ENCODE data around the gene MTG2.

MTG2 gene

DNA sequence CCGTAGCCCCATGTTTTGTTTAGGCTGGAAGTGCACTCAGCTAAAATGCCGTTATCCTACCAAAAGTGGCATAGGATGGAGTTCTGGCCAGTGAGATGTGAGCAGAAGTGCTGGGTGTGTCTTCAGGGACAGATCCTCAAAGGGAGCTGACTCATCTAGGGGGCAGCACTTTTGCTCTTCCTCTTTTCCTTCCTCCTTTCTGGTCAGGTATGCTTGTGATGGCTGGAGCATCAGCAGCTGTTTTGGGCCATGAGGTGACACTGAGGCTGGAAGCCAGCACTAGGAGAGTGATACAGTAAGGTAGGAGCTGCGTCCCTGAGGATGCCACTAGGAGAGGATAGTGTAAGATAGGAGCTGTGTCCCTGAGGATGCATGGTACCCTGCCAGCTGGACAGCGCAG is 50.9 kb downstream of the MTG2 start:
- DNase-seq (ENCODE audit: low spot score), result no peak

DNA sequence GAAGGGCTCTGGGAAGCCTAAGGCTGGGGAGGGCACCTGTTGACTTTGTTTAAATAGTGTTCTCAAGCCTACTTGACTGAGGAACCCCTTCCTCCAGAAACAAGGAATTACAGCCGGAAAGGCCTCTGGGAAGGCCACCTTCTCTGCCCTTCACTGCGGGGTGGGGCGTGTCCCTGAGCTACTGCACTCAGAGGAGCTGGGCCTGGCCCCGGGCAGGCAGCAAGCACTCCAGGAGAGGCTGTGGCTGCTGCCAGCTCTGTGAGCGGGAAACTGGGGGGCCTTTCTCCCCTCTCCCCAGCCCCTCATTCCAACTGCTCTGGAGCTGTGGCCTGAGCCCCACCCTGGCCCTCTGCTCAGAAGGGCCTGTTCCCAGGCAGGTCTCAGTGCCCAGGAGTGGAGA is 51.5 kb downstream of the MTG2 start:
- DNase-seq (ENCODE audit: low spot score), result no peak

DNA sequence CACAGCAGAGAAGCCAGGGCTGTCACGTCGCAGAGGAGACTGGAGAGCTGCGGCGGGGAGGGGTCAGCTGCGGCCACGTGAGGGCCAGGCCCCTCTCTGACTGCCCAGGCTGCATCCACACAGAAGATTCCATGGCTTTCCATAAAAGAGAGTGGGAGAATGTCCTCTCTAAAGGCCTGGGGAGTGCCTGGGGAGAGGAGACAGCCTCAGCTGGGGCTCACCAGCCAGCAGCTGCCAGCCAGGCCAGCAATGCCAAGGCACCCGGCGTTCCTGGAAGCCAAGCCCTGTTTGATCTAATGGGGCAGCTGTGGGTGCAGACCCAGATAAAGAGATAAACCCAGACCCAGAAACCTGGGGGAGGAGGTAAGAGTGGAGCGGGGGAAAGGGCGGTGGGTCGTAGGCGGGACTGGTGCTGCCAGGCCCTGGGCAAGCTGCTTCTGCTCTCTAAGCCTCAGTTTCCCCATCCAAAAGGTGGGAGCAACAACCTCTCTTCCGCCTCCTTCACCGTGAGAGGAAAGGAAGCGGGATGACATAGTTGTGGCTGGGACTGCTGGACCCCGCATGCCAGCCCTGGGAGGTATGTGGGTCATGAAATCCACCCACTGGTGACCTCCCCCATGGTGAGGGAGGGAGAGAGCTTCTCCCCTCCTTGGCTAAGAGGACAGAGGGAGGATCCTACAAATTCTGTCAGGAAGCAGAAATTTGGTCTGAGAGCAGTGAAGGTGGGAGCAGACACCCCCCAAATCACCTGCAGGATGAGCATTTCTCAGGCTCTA is 52.4 kb downstream of the MTG2 start:
- no peak for DNase-seq (ENCODE audit: low spot score)

DNA sequence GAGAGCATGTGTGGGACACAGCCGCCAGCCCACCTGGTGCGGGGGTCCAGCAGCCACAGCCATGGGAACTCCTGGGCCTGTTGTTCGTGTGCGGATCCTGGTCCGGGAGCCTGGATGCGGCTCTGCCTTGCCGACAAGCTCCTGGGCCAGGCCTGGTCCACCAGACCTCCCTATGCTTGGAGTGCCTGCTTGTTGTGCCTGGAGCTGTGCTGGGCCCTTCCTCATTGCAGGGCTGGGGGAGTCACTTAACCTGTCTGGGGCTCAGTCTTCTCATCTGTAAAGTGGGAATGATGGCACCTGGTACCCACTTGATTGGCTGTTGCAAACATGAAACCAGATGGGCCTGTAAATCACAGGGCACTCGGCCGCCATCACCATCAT is 52.9 kb downstream of the MTG2 start:
- no peak for DNase-seq (ENCODE audit: low spot score)

DNA sequence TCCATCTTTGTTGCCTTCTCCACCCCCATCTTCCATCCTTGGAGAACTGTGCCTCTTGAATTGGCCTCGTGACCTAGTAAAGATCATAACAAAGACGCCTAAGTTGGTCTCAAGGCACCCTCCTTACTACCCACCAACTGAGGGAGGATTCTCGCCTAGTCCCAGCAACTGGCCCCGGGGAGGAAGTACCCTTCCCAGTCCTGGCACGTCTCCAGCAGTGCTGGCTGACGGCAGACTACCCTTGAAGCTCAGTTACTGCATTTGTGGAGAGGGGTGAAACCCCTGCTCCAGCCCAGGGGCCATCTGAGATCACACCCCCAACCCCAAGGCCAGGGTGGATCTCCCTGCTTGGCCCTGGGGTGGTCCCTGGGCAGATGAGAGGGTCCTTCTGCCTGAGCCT is 53.4 kb downstream of the MTG2 start:
- no peak for DNase-seq (ENCODE audit: low spot score)

DNA sequence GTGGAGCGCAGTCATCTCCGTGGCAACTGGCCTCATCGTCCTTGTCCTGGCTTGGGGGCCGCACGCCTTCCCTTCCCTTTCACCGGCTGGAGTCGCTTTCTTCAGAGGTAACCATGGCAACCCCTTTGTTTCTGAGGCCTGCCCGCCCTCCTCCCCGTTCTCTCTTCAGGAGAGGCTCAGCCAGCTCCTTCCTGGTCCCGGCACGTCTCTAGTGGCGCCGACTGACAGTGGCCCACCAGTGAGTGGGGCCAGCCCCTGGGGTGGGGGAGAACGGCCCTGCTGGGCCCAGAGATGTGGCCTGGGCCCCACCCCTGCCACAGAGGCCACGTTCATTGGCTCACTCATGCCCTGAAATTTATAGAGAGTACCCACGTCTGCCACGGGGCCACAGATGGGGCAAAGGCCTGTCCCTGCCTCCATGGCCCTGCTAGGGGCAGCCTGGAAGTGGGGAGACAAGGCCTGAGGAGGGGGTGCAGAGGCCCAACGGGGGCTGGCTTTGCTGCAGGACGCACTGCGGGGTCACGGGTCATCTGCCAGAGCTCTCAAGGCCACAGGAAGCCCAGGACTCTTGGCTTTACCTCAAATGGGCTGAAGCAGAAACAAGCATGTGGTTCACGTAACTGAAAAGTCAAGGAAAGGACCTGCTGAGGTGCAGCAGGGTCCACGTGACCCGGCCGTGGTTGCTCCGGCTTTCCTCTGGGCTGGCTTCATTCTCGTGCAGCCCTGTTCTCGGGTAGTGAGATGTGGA is 54.1 kb downstream of the MTG2 start:
- DNase-seq (ENCODE audit: low spot score), result no peak

DNA sequence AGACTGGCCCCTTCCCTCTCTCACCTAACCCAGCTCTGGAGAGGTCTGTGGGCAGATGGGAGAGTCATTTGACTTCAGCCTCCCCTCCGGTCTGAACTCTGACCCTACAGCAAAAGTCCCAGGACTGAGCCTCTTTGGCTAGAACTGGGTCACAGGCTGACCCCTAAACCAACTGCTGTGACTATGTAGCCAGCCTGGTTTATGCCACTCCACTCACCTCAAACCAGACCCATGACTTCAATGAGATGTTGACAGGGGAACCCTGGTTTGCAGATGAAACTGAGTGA is 54.6 kb downstream of the MTG2 start:
- no peak for DNase-seq (ENCODE audit: low spot score)

DNA sequence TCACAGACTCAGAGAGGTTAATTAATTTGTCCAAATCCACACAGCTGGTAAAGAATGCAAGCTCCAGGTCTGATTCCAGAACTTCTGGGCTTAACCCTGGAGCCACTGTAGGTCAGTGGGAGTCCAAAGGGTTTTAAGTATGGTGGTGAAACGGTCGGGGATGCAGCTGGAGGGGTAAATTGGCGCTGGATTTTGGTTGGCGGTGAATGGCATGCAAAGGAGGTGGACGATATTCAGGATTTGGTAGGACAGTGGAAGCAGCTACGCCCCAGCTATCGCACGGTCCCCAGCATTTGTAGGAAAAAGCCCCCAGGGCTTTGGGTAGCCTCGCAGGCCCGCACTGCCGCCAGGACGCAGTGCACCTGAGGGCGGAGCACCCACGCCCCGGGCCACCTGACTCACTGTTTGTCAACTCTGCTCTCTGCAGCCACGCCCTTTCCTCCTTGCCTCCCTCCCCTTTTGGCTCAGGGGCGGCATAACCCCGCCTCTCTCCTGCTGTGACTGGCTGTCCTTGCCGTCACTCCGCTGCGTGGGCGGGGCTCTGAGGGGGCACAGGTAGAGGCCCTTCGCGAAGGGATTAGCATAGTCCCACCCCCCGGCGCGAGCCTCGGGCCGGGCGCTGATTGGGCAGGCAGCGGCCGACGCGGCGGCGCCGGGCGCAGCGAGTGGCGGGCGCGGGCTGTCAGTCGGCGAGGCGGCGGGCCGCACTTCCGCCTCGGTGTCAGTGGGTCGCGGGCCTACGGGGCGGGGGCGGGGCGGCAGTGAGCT is 55.2 kb downstream of the MTG2 start, which contains the start of gene OSBPL2:
TSS of gene OSBPL2 (plus strand) at position 721 of the 768 bp plus-strand sequence. CDS start 17,664 bp downstream, outside the sequence.
- peak; percentile 99 for DNase-seq (ENCODE audit: low spot score)

DNA sequence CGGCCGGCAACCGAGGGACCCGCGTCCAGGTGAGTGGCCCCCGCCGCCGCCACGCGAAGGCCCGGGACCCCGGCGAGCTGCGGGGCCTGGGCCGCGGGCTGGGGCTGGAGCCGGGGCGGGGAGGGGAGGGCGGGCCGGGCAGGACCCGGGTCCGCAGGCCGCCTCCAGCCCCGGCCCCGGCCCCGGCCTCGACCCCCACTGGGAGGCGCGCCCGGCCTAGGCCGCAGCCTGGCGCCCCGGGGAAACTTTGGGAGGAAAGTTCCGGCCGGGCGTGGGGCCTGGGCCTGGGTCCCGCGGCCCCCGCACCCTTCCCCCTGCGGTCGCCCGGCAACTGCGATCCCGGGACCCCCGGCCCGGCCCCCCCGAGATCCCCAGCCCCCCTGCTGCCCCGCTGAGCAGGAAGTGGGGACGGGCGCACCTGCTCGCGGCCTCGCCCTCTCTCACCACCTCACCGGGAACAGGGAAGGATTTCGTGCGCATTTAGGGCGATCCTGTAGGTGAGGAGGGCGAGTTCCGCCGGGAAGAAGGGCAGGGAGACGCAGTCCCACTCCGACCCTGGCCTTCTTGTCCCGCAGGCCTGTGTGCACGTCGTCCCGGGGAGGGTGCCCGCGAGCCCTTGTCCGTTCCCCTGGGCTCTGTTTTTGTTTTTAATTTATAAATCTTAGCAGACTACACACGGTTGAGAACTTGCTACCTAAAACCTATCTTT is 55.9 kb downstream of the MTG2 start:
- DNase-seq (ENCODE audit: low spot score), result no peak

DNA sequence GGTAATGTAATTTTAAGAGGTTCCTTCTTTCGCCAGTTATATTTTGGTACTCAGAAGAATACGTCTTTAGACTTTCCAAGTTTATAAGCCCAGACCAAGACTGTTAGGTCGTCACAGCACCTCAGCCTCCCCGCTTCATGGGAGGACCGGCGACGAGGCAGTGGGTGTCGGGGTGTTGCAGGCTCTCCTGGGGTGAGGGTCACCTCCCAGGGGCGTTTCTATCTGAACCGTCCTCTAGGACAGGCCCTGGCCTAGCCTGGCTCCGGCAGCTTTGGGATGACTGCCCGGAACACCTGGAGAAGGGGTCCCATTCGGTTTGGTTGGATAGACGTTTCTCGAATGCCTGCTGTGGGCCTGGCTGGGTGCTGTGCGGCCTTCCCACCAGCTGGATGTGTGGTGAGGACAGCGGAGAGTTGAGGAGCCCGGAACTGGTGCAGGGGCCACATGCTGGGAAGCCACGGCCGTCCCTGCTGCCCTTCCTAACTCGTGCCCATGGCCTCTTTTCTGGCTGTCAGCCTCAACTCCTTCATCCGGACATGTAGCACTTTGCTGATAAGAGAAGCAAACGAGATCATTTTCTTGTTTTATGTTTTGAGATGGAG is 56.6 kb downstream of the MTG2 start:
- no peak for DNase-seq (ENCODE audit: low spot score)

DNA sequence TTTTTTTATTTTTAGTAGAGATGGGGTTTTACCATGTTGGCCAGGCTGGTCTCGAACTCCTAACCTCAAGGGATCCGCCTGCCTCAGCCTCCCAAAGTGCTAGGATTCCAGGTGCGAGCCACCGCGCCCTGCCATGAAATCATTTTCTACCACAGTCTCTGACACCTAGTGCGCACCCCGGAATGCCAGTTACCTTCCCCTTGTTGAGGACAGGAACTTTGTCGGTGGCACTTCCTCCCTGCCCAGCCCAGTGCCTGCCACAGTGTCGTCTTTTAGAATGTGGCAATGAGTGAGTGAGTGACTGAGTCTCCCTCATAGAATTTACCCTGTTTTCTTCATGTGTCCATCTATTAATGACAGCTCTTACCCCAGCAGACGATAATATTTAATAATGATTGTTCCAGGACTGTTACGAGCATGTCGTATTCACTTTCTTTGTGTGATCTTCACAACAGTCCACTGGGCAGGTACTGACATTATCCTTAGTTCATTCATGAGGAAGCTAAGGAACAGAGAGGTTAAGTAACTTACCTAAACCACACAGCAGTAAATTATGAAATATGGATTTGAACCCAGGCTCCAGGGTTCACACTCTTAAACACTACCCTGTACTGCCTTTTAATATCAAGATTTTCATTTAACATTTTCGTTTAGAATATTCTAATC is 57.3 kb downstream of the MTG2 start:
- DNase-seq (ENCODE audit: low spot score), result no peak

DNA sequence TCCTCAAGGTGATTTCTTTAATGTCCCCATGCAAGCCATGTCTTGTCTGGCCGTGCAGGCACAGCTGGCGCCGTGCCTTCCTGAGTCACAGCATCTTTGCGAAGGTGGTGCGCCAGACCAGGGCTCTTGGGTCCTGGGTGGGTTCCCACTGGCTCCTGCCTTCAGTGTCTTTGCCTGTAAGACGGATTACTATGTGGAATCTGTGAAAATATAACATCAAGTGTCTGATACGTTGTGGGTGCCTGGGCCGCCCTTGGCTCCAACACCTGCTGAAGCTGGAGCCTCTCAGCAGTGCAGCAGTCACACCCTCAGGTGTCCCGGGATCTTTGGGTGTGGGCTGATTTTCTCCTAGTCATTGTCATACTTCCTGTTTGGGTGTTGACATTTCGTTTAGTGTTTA is 58.7 kb downstream of the MTG2 start:
- no peak for DNase-seq (ENCODE audit: low spot score)

DNA sequence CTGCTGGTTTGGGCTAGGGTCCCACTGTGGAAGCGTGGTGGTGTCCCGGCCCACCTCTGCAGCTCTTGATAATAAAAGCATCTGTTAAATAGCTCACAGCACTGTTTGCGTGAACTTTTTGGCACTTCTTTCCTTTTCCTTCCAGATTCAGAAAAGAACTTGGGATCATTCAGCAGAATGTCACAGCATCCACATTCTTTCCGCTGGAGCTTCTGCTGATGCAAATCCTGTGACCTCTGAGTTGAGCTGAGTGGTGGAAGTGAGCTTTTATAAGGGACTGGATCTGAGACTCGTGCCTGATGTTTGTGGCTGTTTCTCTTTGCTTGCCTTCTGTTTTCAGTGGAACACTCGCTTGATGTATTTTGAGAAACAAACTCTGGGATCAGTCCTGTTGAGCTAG is 59.3 kb downstream of the MTG2 start:
- DNase-seq (ENCODE audit: low spot score), result no peak

DNA sequence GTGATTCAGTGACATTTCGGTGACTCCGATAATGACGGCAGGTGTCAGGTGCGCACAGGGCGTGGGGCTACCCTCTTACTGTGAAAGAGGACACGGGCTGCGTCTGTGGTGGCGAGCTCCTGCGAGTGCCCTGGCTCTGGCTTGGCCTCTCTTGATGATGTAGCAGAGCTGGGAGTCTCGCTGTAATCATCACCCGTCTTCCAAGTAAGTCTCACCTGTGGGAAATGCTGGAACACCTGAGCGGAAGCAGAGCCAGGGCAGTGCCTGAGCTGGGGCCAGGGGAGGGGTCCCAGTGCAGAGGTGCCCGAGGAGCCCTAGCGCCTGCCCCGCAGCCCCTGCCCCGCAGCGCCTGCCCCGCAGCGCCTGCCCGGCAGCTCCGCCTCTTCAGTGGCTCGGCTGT is 60.3 kb downstream of the MTG2 start:
- DNase-seq (ENCODE audit: low spot score), result no peak

DNA sequence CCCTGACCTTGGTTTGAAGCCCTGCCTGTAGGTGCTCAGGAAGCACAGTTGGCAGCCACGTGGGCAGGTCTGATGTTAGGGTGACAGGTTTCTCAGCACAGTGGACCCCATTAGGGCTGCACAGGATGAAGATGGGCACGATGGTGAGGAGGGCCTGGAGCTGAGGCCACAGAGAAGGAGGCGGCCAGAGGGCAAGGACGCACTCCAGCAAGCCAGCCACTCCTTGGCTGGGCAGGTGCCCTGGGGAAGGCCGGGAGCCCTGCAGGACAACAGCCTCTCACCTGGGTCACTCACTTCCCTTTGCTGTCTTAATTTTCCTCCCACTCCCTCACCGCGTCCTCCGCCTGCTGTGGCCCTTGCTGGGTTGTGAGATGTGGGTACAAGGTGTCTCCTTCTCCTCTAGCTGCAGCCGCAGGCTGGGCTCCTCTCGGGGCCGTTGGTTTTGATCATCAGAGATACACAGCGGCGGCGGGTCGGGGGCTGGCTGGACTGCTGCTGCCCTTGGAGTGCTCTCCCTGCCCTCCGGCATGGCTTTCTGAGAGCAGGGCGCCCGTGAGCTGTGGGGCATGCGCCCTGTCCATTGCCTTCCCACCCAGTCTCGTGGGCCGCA is 61.2 kb downstream of the MTG2 start:
- DNase-seq (ENCODE audit: low spot score), result no peak

DNA sequence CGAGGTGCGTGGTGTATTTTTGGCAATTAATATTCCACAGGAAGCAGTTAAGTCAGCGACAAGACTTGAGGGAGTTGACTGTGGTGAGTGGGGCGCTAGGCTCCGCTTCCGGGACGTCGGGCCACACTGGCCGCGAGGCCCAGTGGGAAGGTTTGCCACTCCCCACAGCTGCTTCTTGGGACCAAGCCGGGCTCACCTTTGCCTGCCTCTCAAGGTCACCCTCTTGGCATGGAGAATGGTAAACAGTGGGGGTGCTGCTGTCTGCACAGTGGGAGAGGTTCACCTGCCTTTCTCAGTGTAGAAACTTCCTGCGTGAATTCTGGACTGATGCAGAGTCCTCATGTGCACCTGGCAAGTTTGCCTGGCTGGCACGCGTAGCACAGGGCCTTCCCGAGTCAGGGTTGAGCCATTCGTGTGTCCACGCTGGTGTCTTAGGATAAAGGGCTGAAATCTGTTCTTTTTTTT is 61.8 kb downstream of the MTG2 start:
- no peak for DNase-seq (ENCODE audit: low spot score)

DNA sequence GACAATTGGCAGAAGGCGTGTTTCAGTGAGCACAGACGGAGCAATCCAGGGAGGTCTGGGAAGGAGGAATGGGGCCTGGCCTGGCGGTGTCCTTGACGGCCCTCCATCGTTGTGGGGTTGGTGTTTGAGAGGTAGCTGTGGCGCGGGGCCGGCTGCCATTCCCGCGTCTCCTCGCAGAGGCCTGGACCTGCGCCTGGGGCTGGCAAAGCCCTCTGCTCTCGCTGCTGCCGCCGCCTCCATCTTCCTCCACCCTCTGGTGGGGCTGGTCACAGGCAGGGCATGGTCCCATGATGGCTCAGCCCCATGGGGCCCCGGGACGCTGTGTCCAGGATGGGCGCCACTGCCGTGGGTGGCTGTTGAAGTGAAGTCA is 63.1 kb downstream of the MTG2 start:
- DNase-seq (ENCODE audit: low spot score), result no peak

DNA sequence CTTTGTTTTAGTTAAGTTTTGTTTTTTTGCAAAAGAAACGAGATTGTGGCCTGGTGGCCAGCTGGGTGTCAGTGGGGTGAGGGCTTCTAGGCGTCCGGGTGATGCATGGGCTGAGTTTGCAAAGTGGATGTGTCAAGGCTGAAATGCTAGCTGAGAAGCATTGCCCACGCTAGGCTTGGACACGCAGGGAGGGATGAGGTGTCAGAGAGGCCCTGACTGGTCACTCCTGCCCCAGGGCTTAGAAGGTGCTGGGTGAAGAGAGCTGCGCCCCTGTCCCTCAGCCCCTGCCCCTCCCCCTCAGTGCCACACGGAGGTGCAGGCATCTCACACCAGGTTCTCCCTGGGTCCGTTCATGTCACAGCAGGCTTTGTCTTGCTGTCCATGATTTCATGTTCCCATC is 63.6 kb downstream of the MTG2 start:
- no peak for DNase-seq (ENCODE audit: low spot score)

DNA sequence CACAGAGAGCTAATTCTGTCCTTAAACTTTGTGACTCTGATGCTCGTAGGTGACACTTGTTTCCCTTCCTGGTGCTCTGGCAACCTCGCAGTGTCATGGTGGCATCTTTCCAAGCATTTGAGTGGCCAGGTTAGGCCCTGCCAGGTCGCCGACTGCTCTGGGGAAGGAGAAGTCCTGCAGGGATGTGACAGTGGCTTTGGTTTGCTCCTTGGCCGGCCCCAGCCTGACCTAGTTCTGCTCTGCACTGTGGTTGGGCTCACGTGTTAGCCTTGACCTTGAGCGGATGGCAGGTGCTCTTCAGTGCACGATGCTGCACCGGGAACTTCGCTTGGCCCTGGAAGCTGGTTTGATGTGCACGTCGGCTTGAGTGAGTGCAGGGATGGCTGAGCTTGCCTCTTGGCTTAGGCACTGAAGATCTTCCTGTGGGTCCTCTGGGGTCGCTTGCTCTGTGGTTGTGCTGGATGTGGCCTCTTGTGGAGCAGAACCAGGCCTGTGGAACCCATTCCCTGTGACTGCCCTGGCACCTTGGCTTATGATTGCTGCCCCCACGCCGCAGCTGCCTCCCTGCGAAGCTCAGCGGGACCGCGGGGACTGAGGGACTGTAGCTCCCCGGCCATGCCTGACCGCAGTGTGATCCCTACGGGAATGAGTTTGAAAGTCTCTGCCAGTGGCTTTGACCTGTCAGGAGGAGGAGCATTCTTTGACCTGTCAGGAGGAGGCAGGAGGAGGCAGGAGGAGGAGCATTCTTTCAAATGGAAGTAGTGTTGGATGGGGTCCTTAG is 64.2 kb downstream of the MTG2 start:
- DNase-seq (ENCODE audit: low spot score), result no peak

DNA sequence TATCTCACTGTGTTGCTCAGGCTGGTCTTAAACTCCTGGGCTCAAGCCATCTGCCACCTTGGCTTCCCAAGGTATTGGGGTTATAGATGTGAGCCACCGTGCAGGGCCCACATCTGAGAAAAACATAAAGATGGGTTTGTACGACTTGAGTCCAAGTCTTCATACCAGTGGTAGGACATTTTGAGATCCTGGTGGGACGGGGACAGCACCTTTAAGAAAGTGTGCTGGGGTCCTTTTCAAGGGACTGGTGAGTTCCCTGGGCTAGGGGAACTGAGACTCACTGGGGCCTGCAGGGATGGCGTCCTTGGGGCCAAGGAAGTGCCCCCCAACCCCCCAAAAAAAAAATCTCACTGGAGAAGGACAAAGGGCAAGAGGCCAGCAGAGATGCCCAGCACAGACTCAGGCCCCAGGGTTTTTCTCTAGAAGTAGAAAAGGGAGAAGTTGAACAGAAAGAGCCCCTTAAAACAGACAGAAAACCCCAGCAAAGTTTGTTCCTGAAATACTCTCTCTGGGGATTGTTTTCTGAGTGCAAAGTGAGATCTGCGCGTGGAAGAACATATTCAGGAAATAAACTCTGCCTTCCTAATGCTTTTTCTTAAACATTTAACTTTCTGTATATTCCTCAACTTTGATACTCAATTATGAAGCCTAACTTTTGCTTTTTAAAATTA is 66.2 kb downstream of the MTG2 start:
- DNase-seq (ENCODE audit: low spot score), result no peak
